Heart left ventricle (tissue), 13 donors: Measurements from ENCODE around the gene CDON.

Experiments
- CTCF ChIP-seq, 12 donors: fragments of 200-600 bp; sonication (generic) in 4 of 12; IDR thresholded peaks; one replicate each; pipeline versions ENCODE4 v1.5.0 to v1.8.0; 2018 to 2022; ENCODE audit warnings: antibody characterized with exemption in 12 of 12, mild to moderate bottlenecking in 5 of 12
- POLR2A ChIP-seq, 2 donors: fragments of 450-650 bp; IDR thresholded peaks; one replicate each; pipeline ENCODE4 v1.6.1; 2017; ENCODE audit warnings: antibody characterized with exemption in 2 of 2, mild to moderate bottlenecking in 2 of 2, moderate library complexity in 2 of 2
- donor health status: ischemic (EF 13 %, LVEDD 7.1; RV severe dilation, severe dysfunction).
- donor health status: DM: no; HTN: yes; CAD: no.
- donor health status: DM: no; HTN: no; CAD: no.
- donor health status: ischemic (EF 25% LVEDD 6.9; RV normal size, moderate dysfunction).
- donor health status: ischemic (EF 25% LVEDD 5.7; RV mildly dilated, moderate dysfunction).
- donor health status: ischemic (EF 35%, LVEDD 5.7; RV mildly dilated, moderate dysfunction).
- donor health status: nonischemic (EF 11% LVEDD 7.7; RV severe dilation, severe dysfunction).
- donor health status: DM: yes; HTN: yes; CAD: no.
- donor health status: PGD.
- donor health status: ischemic (EF 29% LVEDD 5.4; RV normal size, mild dysfunction).
- donor health status: nonischemic (EF 23%, LVEDD 6.1; RV moderate dilation, normal function).

GRCh38 chr11:126051117-126051516, 11.5 kb downstream of the CDON start:
- TF ChIP-seq CTCF (IDR thresholded peaks at IDR 0.05) (no peak), POLR2A (IDR thresholded peaks at IDR 0.05) (no peak)
